GM12891 (cell line): ENCODE data around the gene CROCC2.

ENCODE experiments used
- PAX5 ChIP-seq: IDR thresholded peaks from 2 replicates; pipeline ENCODE4 v1.6.1; 2011; ENCODE audit warnings: low read length, moderate library complexity, mild to moderate bottlenecking; ENCODE audit not compliant: insufficient read depth, severe bottlenecking
- POLR2A ChIP-seq: IDR thresholded peaks from 2 replicates; pipeline ENCODE4 v1.6.1; 2011; ENCODE audit warnings: low read depth, low read length, control low read depth
- POLR2AphosphoS5 ChIP-seq: IDR thresholded peaks from 2 replicates; pipeline ENCODE4 v1.6.1; 2011; ENCODE audit warnings: low read depth, low read length, control low read depth
- POU2F2 ChIP-seq: IDR thresholded peaks from 2 replicates; pipeline ENCODE4 v1.6.1; 2011; ENCODE audit warnings: low read depth, mild to moderate bottlenecking, control low read depth, low read length, moderate library complexity
- SPI1 ChIP-seq: IDR thresholded peaks from 2 replicates; pipeline ENCODE4 v1.6.1; 2011; ENCODE audit warnings: low read depth, low read length, control low read depth
- TAF1 ChIP-seq: IDR thresholded peaks from 2 replicates; pipeline ENCODE4 v1.6.1; 2011; ENCODE audit warnings: low read depth, low read length, control low read depth

DNA sequence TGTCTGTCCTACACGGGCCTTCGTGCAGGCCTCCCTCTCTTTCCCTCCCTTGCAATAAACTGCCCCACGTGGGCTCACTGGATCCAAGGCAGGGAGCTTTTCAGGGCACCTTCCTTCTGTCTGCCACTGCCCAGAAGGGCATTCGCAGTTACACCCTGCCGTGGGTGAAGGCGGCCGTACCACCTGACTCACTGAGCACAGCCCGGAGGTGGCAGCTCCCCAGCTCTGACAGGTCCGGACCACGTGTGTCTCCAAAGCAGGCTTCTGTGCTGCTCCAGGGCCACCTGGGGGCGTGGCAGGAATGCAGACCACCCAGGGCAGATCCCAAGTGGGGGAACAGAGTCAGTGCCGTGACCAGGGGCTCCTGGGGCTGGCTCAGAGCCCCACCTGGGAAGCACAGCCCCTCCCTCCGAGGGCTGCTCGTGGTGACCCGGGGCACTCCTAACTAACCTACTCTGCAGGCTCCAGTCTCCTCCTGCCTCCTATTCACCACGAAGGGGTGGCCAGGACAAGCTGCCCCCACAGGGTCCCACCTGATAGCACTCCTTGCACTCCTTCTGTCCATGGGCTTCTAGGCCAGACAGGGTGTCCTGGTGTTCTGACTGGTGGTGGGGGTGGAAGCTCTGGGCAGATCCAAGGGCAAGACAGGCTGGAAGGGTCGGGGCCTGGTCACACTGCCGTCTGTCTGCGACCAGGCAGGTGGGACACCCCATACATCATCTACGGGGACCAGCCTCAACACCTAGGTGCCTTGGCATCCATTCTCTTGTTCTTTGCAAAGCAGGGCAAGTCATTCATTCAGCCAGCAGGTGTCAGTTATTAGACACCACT is 102.0 kb downstream of the CROCC2 start:
- no peak for TF ChIP-seq POLR2A
- no peak for TF ChIP-seq POLR2AphosphoS5
- no peak for TF ChIP-seq TAF1
- TF ChIP-seq SPI1 = no peak
- TF ChIP-seq POU2F2 = no peak
- no peak for TF ChIP-seq PAX5
